Measurements from ENCODE around the gene FOXK1. TPM values are rescaled to one million over a fixed set of nuclear protein-coding genes. Genes with fewer than 3 reads are reported as not detected.

Gene FOXK1
- total and polyA plus RNA-seq, 2 of the 13 experiments (the other 11 are each of a cell fraction or from before 2014, with no cell fraction given) = 4.6 to 8.8 TPM

GRCh38 chr7:4712281-4713182, 30.4 kb downstream of the FOXK1 start (continued):
- TF ChIP-seq ZNF33A (CRISPR knock-in tag; IDR thresholded peaks at IDR 0.05; ENCODE audit: borderline replicate concordance) = no peak
- TF ChIP-seq ZNF550 (CRISPR knock-in tag; IDR thresholded peaks at IDR 0.05; ENCODE audit: borderline replicate concordance) = no peak
- TF ChIP-seq AFF4 (CRISPR knock-in tag; IDR thresholded peaks at IDR 0.05) = no peak
- no peak for TF ChIP-seq GMEB2 (CRISPR knock-in tag; IDR thresholded peaks at IDR 0.05; ENCODE audit: low read depth)
- no peak for TF ChIP-seq ZNF512 (CRISPR knock-in tag; IDR thresholded peaks at IDR 0.05)
- TF ChIP-seq ZNF296 (CRISPR knock-in tag; conservative IDR thresholded peaks at IDR 0.05) = no peak
- TF ChIP-seq ZNF460 (CRISPR knock-in tag; IDR thresholded peaks at IDR 0.05; ENCODE audit: borderline replicate concordance) = no peak
- TF ChIP-seq RNF2 (conservative IDR thresholded peaks at IDR 0.05; ENCODE audit: low read depth) = no peak
- TF ChIP-seq ZBTB25 (CRISPR knock-in tag; IDR thresholded peaks at IDR 0.05) = no peak
- no peak for TF ChIP-seq ZNF446 (CRISPR knock-in tag; IDR thresholded peaks at IDR 0.05)
- no peak for TF ChIP-seq SMYD3 (CRISPR knock-in tag; IDR thresholded peaks at IDR 0.05)
- TF ChIP-seq CCDC6 (CRISPR knock-in tag; IDR thresholded peaks at IDR 0.05) = no peak
- no peak for TF ChIP-seq SUZ12 (IDR thresholded peaks at IDR 0.05; ENCODE audit: low read depth, low read length)
- peak; percentile 80; the same call in 1 of the 2 replicates for TF ChIP-seq TGIF2 (CRISPR knock-in tag; IDR thresholded peaks at IDR 0.05)
- no peak for TF ChIP-seq ZSCAN25 (CRISPR knock-in tag; IDR thresholded peaks at IDR 0.05)
- TF ChIP-seq HNF1B (CRISPR knock-in tag; IDR thresholded peaks at IDR 0.05) = peak; percentile 6; the same call in 1 of the 2 replicates
- 0 out of 2 replicates have a peak, but pooled peaks have one; percentile 51 for TF ChIP-seq PPARG (CRISPR knock-in tag; conservative IDR thresholded peaks at IDR 0.05)
- TF ChIP-seq ZBTB38 (CRISPR knock-in tag; IDR thresholded peaks at IDR 0.05) = no peak
- no peak for TF ChIP-seq ZNF136 (CRISPR knock-in tag; IDR thresholded peaks at IDR 0.05; ENCODE audit: low read depth)
- peak; percentile 28; the same call in 1 of the 2 replicates for TF ChIP-seq NCOA2 (CRISPR knock-in tag; IDR thresholded peaks at IDR 0.05)

Measured in HepG2 (cell line).